Trophoblast cell (in vitro differentiated cells and primary cell): ENCODE data around the gene CELF4.

Experiments used
- DNase-seq, 2 donors: peaks; one replicate each; pipeline ENCODE4 v3.0.0-alpha.2; 2016
- H2AFZ ChIP-seq: 2 replicates; pipeline ENCODE4 v1.6.1; 2013; ENCODE audit warnings: low read length, moderate library complexity, mild to moderate bottlenecking; ENCODE audit not compliant: insufficient read depth, poor library complexity
- H2AK5ac ChIP-seq: 2 replicates; pipeline ENCODE4 v1.6.1; 2013; ENCODE audit warnings: mild to moderate bottlenecking, low read length
- H2BK120ac ChIP-seq: 2 replicates; pipeline ENCODE4 v1.6.1; 2013; ENCODE audit warnings: low read length, mild to moderate bottlenecking, moderate library complexity; ENCODE audit not compliant: insufficient read depth, poor library complexity
- H2BK12ac ChIP-seq: 2 replicates; pipeline ENCODE4 v1.6.1; 2013; ENCODE audit warnings: mild to moderate bottlenecking, low read length, moderate library complexity
- H2BK5ac ChIP-seq: 2 replicates; pipeline ENCODE4 v1.6.1; 2013; ENCODE audit warnings: low read length, low read depth, moderate library complexity, mild to moderate bottlenecking; ENCODE audit not compliant: poor library complexity
- H3K14ac ChIP-seq: 2 replicates; pipeline ENCODE4 v1.6.1; 2013; ENCODE audit warnings: mild to moderate bottlenecking, low read length
- H3K18ac ChIP-seq: 2 replicates; pipeline ENCODE4 v1.6.1; 2013; ENCODE audit warnings: mild to moderate bottlenecking, low read length
- H3K23ac ChIP-seq: 2 replicates; pipeline ENCODE4 v1.6.1; 2013; ENCODE audit warnings: low read length
- H3K27ac ChIP-seq: 2 replicates; pipeline ENCODE4 v1.5.1; 2013; ENCODE audit warnings: low read depth, mild to moderate bottlenecking, inconsistent platforms, low read length, moderate library complexity
- H3K27me3 ChIP-seq: 2 replicates; pipeline ENCODE4 v1.6.1; 2013; ENCODE audit warnings: inconsistent platforms, mild to moderate bottlenecking, low read length, moderate library complexity; ENCODE audit not compliant: insufficient read depth
- H3K36me3 ChIP-seq, 2 experiments: 1 replicate in 1 of 2; 2 replicates in 1 of 2; pipeline ENCODE4 v1.6.1; 2013; ENCODE audit warnings: low read length in 2 of 2, mild to moderate bottlenecking in 2 of 2, moderate library complexity in 1 of 2; ENCODE audit not compliant: insufficient read depth in 2 of 2, control insufficient read depth in 1 of 2
- H3K4ac ChIP-seq: 2 replicates; pipeline ENCODE4 v1.6.1; 2013; ENCODE audit warnings: low read depth, mild to moderate bottlenecking, low read length, moderate library complexity
- H3K4me1 ChIP-seq, 2 experiments: 1 replicate in 1 of 2; 2 replicates in 1 of 2; pipeline ENCODE4 v1.6.1; 2013; ENCODE audit warnings: low read length in 2 of 2, mild to moderate bottlenecking in 2 of 2, moderate library complexity in 1 of 2; ENCODE audit not compliant: insufficient read depth in 2 of 2, control insufficient read depth in 1 of 2
- H3K4me2 ChIP-seq: 2 replicates; pipeline ENCODE4 v1.6.1; 2013; ENCODE audit warnings: inconsistent platforms, mild to moderate bottlenecking, low read length, moderate library complexity
- H3K4me3 ChIP-seq: 2 replicates; pipeline ENCODE4 v1.5.1; 2013; ENCODE audit warnings: mild to moderate bottlenecking, low read depth, low read length, inconsistent platforms
- H3K79me1 ChIP-seq: one replicate; pipeline ENCODE4 v1.6.1; 2013; ENCODE audit warnings: low read length
- H3K79me2 ChIP-seq: 2 replicates; pipeline ENCODE4 v1.6.1; 2013; ENCODE audit warnings: low read length, mild to moderate bottlenecking; ENCODE audit not compliant: control insufficient read depth, insufficient read depth, poor library complexity
- H3K9ac ChIP-seq: 2 replicates; pipeline ENCODE4 v1.6.1; 2013; ENCODE audit warnings: mild to moderate bottlenecking, low read length
- H3K9me3 ChIP-seq: 2 replicates; pipeline ENCODE4 v1.6.1; 2013; ENCODE audit warnings: low read depth, mild to moderate bottlenecking, control low read depth, inconsistent platforms, low read length; ENCODE audit not compliant: insufficient read depth
- H4K12ac ChIP-seq: 2 replicates; pipeline ENCODE4 v1.6.1; 2013; ENCODE audit warnings: low read depth, mild to moderate bottlenecking, low read length, moderate library complexity
- H4K8ac ChIP-seq: 2 replicates; pipeline ENCODE4 v1.6.1; 2013; ENCODE audit warnings: low read depth, mild to moderate bottlenecking, low read length, moderate library complexity
- H4K91ac ChIP-seq: one replicate; pipeline ENCODE4 v1.6.1; 2013; ENCODE audit warnings: low read depth, mild to moderate bottlenecking, low read length, moderate library complexity
- WGBS: extraction: QIAGEN DNeasy Blood & Tissue Kit; methylation state at CpG from one replicate; pipeline ENCODE4 v1.1.7; 2013; ENCODE audit warnings: missing lambda C conversion rate; ENCODE audit not compliant: insufficient read length, insufficient coverage; ENCODE audit errors: extremely low coverage; 5-methylcytosine and 5-hydroxymethylcytosine counted together

Gene CELF4

GRCh38 chr18:37456395-37456794, 109.2 kb downstream of the CELF4 start:
- Histone ChIP-seq H3K36me3 (no peaks in the 10 kb centered on the region), H3K4me3 (no peak overlapping the region), H3K4me2 (no peak overlapping the region), H3K9ac (no peak overlapping the region), H3K23ac (no peak overlapping the region), H3K27ac (no peak overlapping the region), H3K9me3 (no peaks in the 10 kb centered on the region), H3K18ac (no peak overlapping the region), H3K4me1 (peaks cover 10 to 17% of the 10 kb centered on the region in 2 experiments), H3K14ac (no peak overlapping the region), H3K79me2 (no peaks in the 10 kb centered on the region), H4K8ac (no peak overlapping the region), H2AK5ac (no peak overlapping the region), H2AFZ (no peak overlapping the region), H3K4ac (no peak overlapping the region), H4K12ac (no peak overlapping the region), H3K79me1 (peaks cover 7% of the 10 kb centered on the region), H4K91ac (no peak overlapping the region), H3K27me3 (no peaks in the 10 kb centered on the region), H2BK120ac (no peak overlapping the region), H2BK12ac (no peak overlapping the region), H2BK5ac (no peak overlapping the region)
- DNase-seq: no peak
- WGBS: no CpG with 5 or more reads among the region's 5 CpGs

GRCh38 chr18:37453752-37454151, 111.8 kb downstream of the CELF4 start:
- Histone ChIP-seq H3K18ac (no peak overlapping the region), H4K8ac (no peak overlapping the region), H2AFZ (no peak overlapping the region), H3K9me3 (no peaks in the 10 kb centered on the region), H3K23ac (no peak overlapping the region), H3K79me2 (no peaks in the 10 kb centered on the region), H2BK120ac (peak overlapping the region; percentile 8), H2BK5ac (no peak overlapping the region), H3K4me3 (no peak overlapping the region), H3K4ac (no peak overlapping the region), H2AK5ac (no peak overlapping the region), H3K27me3 (no peaks in the 10 kb centered on the region), H3K4me1 (peaks cover 27 to 38% of the 10 kb centered on the region in 2 experiments), H3K14ac (no peak overlapping the region), H2BK12ac (no peak overlapping the region), H3K9ac (no peak overlapping the region), H4K12ac (no peak overlapping the region), H3K36me3 (no peaks in the 10 kb centered on the region), H3K27ac (no peak overlapping the region), H4K91ac (no peak overlapping the region), H3K79me1 (peaks cover 16% of the 10 kb centered on the region), H3K4me2 (no peak overlapping the region)
- no peak for DNase-seq
- WGBS: no CpG with 5 or more reads among the region's 3 CpGs

- H3K23ac ChIP-seq: no peak overlapping the region
- peak overlapping the region; percentile 27 for H4K8ac ChIP-seq
- no peaks in the 10 kb centered on the region for H3K27me3 ChIP-seq
- WGBS: no CpG with 5 or more reads among the region's 4 CpGs
- H3K4me1 ChIP-seq: peaks cover 27 to 38% of the 10 kb centered on the region in 2 experiments
- no peak overlapping the region for H2BK12ac ChIP-seq
- no peak overlapping the region for H3K18ac ChIP-seq
- H2AFZ ChIP-seq: no peak overlapping the region
- no peak overlapping the region for H3K9ac ChIP-seq
- H3K36me3 ChIP-seq: no peaks in the 10 kb centered on the region
- H2BK120ac ChIP-seq: no peak overlapping the region
- H3K14ac ChIP-seq: peak overlapping the region; percentile 18
- H3K79me2 ChIP-seq: no peaks in the 10 kb centered on the region
- H2AK5ac ChIP-seq: no peak overlapping the region
- no peak overlapping the region for H3K27ac ChIP-seq
- no peak overlapping the region for H3K4me3 ChIP-seq
- H3K9me3 ChIP-seq: peaks cover 2% of the 10 kb centered on the region
- H3K4ac ChIP-seq: no peak overlapping the region
- H4K12ac ChIP-seq: no peak overlapping the region
- DNase-seq: no peak
- peak overlapping the region; percentile 68 for H4K91ac ChIP-seq
- H2BK5ac ChIP-seq: no peak overlapping the region
- H3K4me2 ChIP-seq: no peak overlapping the region
- H3K79me1 ChIP-seq: peaks cover 16% of the 10 kb centered on the region
Measured at GRCh38 chr18:37452682-37453385, 112.8 kb downstream of the CELF4 start.

- H3K79me1 ChIP-seq: peaks cover 16% of the 10 kb centered on the region
- no peak overlapping the region for H2AFZ ChIP-seq
- no peak overlapping the region for H4K8ac ChIP-seq
- H3K4ac ChIP-seq: no peak overlapping the region
- DNase-seq: no peak
- no peak overlapping the region for H3K9ac ChIP-seq
- H3K18ac ChIP-seq: no peak overlapping the region
- WGBS: no CpG with 5 or more reads among the region's 6 CpGs
- H3K4me2 ChIP-seq: no peak overlapping the region
- H4K91ac ChIP-seq: peak overlapping the region; percentile 68
- H3K23ac ChIP-seq: no peak overlapping the region
- peak overlapping the region; percentile 0 for H2BK120ac ChIP-seq
- no peak overlapping the region for H3K4me3 ChIP-seq
- no peaks in the 10 kb centered on the region for H3K79me2 ChIP-seq
- no peaks in the 10 kb centered on the region for H3K27me3 ChIP-seq
- H3K36me3 ChIP-seq: no peaks in the 10 kb centered on the region
- H2BK5ac ChIP-seq: peak overlapping the region; percentile 28
- H3K27ac ChIP-seq: no peak overlapping the region
- H3K9me3 ChIP-seq: peaks cover 2% of the 10 kb centered on the region
- peaks cover 27 to 36% of the 10 kb centered on the region in 2 experiments for H3K4me1 ChIP-seq
- H4K12ac ChIP-seq: no peak overlapping the region
- peak overlapping the region; percentile 12 for H2AK5ac ChIP-seq
- H3K14ac ChIP-seq: peak overlapping the region; percentile 16
- H2BK12ac ChIP-seq: peak overlapping the region; percentile 53
Measured at GRCh38 chr18:37452015-37452414, 113.6 kb downstream of the CELF4 start.
